ENCODE measurements around the gene MRTFA. TPM values are rescaled to one million over a fixed set of nuclear protein-coding genes. Genes with fewer than 3 reads are reported as not detected.

Gene MRTFA
- total RNA-seq, 4 donors from 2014 or later: 32.6 to 173 (median 76.1) TPM

DNA sequence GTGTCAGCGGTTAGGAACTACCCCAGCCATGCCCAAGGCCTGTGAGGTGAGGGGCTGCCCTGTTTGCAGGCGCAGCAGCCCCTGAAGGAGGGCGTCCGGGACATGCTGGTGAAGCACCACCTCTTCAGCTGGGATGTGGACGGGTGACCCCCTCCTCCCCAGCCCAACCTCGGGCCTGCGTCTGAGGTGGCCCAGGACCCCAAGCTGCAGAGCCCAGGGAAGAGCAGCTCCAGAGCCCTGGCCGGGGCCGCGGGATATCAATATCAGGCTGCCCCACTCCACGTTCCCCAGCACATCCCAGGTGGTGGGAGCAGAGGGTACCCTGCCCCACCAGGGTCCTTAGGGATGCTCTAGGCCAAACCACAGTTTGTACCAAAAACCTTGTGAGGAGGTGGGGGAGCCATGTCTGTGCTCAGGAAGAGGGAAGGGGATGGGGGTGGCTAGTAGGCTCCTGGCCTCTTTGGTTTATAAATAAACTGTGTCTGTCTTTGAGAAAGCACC, 226.9 kb downstream of the MRTFA start:
- H3K27ac ChIP-seq: no peak overlapping the region
- no peaks in the 10 kb centered on the region for H3K4me1 ChIP-seq
- H3K4me3 ChIP-seq: no peak overlapping the region
- no peaks in the 10 kb centered on the region for H3K9me3 ChIP-seq
- H3K27me3 ChIP-seq: no peaks in the 10 kb centered on the region
- no peaks in the 10 kb centered on the region for H3K36me3 ChIP-seq
- no peak for DNase-seq
- TF ChIP-seq, protein P1, sequence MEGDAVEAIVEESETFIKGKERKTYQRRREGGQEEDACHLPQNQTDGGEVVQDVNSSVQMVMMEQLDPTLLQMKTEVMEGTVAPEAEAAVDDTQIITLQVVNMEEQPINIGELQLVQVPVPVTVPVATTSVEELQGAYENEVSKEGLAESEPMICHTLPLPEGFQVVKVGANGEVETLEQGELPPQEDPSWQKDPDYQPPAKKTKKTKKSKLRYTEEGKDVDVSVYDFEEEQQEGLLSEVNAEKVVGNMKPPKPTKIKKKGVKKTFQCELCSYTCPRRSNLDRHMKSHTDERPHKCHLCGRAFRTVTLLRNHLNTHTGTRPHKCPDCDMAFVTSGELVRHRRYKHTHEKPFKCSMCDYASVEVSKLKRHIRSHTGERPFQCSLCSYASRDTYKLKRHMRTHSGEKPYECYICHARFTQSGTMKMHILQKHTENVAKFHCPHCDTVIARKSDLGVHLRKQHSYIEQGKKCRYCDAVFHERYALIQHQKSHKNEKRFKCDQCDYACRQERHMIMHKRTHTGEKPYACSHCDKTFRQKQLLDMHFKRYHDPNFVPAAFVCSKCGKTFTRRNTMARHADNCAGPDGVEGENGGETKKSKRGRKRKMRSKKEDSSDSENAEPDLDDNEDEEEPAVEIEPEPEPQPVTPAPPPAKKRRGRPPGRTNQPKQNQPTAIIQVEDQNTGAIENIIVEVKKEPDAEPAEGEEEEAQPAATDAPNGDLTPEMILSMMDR (IDR thresholded peaks at IDR 0.05): no peak
- no peak for TF ChIP-seq POLR2A (IDR thresholded peaks at IDR 0.05)
- intact Hi-C loops (cut with DNase I; ENCODE audit: low total_unique reads): no loop called here

DNA sequence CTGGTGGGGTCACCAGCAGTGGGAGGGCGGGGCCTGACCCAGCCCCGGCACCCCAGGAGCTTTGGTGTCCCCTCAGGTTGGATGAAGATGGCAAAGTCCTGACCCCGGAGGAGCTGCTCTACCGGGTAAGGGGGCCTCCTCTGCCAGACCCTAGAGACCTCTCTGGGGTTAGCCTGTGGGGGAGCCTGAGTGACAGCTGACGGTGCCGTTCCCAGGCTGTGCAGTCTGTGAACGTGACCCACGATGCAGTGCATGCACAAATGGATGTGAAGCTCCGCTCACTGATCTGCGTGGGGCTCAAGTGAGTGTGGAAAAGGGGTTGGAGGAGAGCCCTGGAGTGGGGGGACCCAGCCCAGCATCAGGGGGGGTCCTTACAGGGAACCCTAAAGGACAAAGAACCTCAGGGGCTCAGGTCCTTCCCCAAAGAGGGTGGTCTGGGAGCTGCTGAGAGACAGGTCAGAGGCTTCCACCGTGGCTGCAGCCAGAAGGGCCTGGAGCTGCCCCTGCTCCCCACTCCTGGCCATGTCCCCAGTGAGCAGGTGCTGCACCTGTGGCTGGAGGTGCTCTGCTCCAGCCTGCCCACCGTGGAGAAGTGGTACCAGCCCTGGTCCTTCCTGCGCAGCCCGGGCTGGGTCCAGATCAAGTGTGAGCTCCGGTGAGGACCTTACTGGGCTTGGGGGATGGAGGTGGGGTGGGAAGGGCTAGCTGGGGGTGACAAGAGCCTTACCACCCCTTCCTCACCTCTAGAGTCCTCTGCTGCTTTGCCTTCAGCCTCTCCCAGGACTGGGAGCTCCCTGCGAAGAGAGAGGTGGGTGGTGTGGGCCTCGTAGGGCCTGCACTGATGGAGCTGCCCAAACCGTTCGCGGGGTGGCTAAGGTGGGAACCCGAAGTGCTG, 227.6 kb downstream of the MRTFA start:
- no peak overlapping the region for H3K4me3 ChIP-seq
- intact Hi-C loops (cut with DNase I; ENCODE audit: low total_unique reads): no loop called here
- TF ChIP-seq POLR2A (IDR thresholded peaks at IDR 0.05): no peak
- TF ChIP-seq, protein P1 (IDR thresholded peaks at IDR 0.05): no peak
- H3K9me3 ChIP-seq: no peaks in the 10 kb centered on the region
- DNase-seq: no peak
- H3K27ac ChIP-seq: no peak overlapping the region
- H3K36me3 ChIP-seq: no peaks in the 10 kb centered on the region
- H3K27me3 ChIP-seq: no peaks in the 10 kb centered on the region
- H3K4me1 ChIP-seq: no peaks in the 10 kb centered on the region

DNA sequence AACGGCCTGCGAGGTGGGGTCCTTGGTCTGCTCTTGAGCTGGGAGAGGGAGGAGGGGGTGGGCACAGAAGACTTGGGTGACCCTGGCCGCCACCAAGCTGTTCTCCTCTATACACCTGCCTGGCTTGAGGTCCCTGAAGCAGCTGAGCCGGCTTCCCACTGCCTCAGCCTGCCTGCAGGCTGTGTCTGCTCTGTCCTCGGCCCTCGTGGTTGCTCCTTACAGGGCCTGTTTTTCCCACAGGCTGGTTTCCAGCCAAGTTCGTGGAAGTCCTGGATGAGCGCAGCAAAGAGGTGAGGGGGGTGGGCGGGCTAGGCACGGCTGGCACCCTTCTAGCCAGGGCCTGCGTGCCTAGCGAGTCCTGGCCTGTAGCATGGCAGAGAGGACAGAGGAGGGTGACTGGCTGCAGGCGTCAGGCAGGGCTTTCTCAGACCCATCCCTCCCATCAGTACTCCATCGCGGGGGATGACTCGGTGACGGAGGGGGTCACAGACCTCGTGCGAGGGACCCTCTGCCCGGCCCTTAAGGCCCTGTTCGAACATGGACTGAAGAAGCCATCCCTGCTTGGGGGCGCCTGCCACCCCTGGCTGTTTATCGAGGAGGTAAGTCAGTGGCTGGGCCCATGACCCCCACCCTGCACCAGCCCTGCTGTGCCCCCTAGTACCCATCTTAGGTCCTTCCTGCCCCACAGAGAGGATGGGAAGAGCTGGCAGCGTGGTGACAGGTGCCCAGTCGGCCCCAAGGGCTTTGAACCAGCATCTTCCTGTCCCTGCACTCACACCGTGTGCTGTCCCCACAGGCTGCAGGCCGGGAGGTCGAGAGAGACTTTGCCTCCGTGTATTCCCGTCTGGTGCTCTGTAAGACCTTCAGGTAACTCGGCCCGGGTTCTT, 228.4 kb downstream of the MRTFA start:
- Histone ChIP-seq H3K4me1 (no peaks in the 10 kb centered on the region), H3K9me3 (no peaks in the 10 kb centered on the region), H3K27ac (no peak overlapping the region), H3K4me3 (no peak overlapping the region), H3K27me3 (no peaks in the 10 kb centered on the region), H3K36me3 (no peaks in the 10 kb centered on the region)
- no peak for TF ChIP-seq POLR2A (IDR thresholded peaks at IDR 0.05)
- TF ChIP-seq, protein P1 (IDR thresholded peaks at IDR 0.05): no peak
- no peak for DNase-seq
- intact Hi-C loops (cut with DNase I; ENCODE audit: low total_unique reads): no loop called here

DNA sequence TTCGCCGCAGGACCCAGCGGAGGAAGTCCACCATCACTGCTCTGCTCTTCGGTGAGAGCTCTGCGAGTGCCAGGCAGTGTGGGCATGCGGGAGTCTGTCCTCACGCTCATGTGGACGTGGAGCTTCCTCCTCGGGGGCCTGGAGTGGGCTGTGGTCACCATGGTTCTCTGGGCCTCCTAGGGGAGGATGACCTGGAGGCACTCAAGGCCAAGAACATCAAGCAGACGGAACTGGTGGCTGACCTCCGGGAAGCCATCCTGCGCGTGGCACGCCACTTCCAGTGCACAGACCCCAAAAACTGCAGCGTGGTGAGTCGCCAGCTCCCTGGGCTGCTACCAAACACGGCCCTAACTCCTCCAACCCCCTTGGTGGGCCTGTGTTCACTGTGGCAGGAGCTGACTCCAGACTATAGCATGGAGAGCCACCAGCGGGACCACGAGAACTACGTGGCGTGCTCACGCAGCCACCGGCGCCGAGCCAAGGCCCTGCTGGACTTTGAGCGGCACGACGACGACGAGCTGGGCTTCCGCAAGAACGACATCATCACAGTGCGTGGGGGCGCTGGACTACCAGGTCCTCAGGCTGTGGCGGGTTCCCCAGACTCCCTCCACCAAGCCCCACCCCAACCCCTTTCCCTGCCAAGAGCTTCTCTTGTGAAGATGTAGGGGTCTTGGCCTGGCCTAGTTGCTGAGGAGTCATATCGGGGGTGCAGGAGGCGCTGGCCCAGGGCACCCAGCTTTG, 229.3 kb downstream of the MRTFA start:
- Histone ChIP-seq H3K27me3 (no peaks in the 10 kb centered on the region), H3K9me3 (no peaks in the 10 kb centered on the region), H3K4me3 (no peak overlapping the region), H3K27ac (no peak overlapping the region), H3K4me1 (no peaks in the 10 kb centered on the region), H3K36me3 (no peaks in the 10 kb centered on the region)
- intact Hi-C loops (cut with DNase I; ENCODE audit: low total_unique reads): no loop called here
- no peak for TF ChIP-seq POLR2A (IDR thresholded peaks at IDR 0.05)
- TF ChIP-seq, protein P1 (IDR thresholded peaks at IDR 0.05): no peak
- no peak for DNase-seq

Measured in uterus (tissue), 4 donors.